Measurements from ENCODE around the gene LARGE1.

GRCh38 chr22:33772745-33773144 is 147.5 kb downstream of the LARGE1 start:
- no peak for TF ChIP-seq TCF12 (IDR thresholded peaks at IDR 0.05; ENCODE audit: low read depth, low read length)
- TF ChIP-seq E2F6 (IDR thresholded peaks at IDR 0.05): no peak
- TF ChIP-seq CTCF (IDR thresholded peaks at IDR 0.05; ENCODE audit: control extremely low read depth in 1 of 3, insufficient read depth in 1 of 3, low read depth in 1 of 3, low read length in 3 of 3): no peak
- no peak for TF ChIP-seq SIX5 (IDR thresholded peaks at IDR 0.05; ENCODE audit: low read depth, low read length)
- TF ChIP-seq MAX (IDR thresholded peaks at IDR 0.05): no peak
- no peak for TF ChIP-seq SIN3A (conservative IDR thresholded peaks at IDR 0.05 in 1 of 2, IDR thresholded peaks at IDR 0.05 in 1 of 2; ENCODE audit: low read depth in 1 of 2, low read length in 2 of 2)
- TF ChIP-seq PHF8 (conservative IDR thresholded peaks at IDR 0.05; ENCODE audit: low read depth, low read length): no peak
- TF ChIP-seq MAFK (IDR thresholded peaks at IDR 0.05; ENCODE audit: low read depth, low read length): no peak
- TF ChIP-seq EZH2 (IDR thresholded peaks at IDR 0.05; ENCODE audit: low read depth, low read length, severe bottlenecking): no peak
- TF ChIP-seq RAD21 (IDR thresholded peaks at IDR 0.05 in 1 of 2, conservative IDR thresholded peaks at IDR 0.05 in 1 of 2; ENCODE audit: low read depth in 2 of 2, low read length in 2 of 2): no peak
- TF ChIP-seq ATF3 (IDR thresholded peaks at IDR 0.05; ENCODE audit: insufficient read depth, low read depth, low read length): no peak
- TF ChIP-seq GABPA (IDR thresholded peaks at IDR 0.05; ENCODE audit: borderline replicate concordance, insufficient read depth, low read length): no peak
- TF ChIP-seq CEBPB (IDR thresholded peaks at IDR 0.05; ENCODE audit: low read depth, low read length): no peak
